Endodermal cell (in vitro differentiated cells): ENCODE measurements around the gene CNGA3. TPM values are rescaled to one million over a fixed set of nuclear protein-coding genes. Genes with fewer than 3 reads are reported as not detected.

Experiments
- DNase-seq: peaks from one replicate; pipeline ENCODE4 v3.0.0-alpha.2; 2017
- H3K27ac ChIP-seq: 2 replicates; pipeline ENCODE4 v1.5.1; 2013; ENCODE audit warnings: mild to moderate bottlenecking, low read depth, low read length, moderate library complexity
- H3K27me3 ChIP-seq: 2 replicates; pipeline ENCODE4 v1.6.1; 2013; ENCODE audit warnings: mild to moderate bottlenecking, low read length, moderate library complexity; ENCODE audit not compliant: insufficient read depth, control insufficient read depth, poor library complexity, severe bottlenecking
- H3K36me3 ChIP-seq: 2 replicates; pipeline ENCODE4 v1.7.0; 2013; ENCODE audit warnings: mild to moderate bottlenecking, low read length, moderate library complexity; ENCODE audit not compliant: control insufficient read depth, insufficient read depth
- H3K4me1 ChIP-seq: one replicate; pipeline ENCODE4 v1.7.0; 2013; ENCODE audit warnings: low read length; ENCODE audit not compliant: control insufficient read depth, insufficient read depth
- H3K4me3 ChIP-seq: 2 replicates; pipeline ENCODE4 v1.5.1; 2013; ENCODE audit warnings: mild to moderate bottlenecking, low read length, moderate library complexity
- H3K9ac ChIP-seq: 2 replicates; pipeline ENCODE4 v1.6.1; 2013; ENCODE audit warnings: mild to moderate bottlenecking, low read length, moderate library complexity; ENCODE audit not compliant: poor library complexity, severe bottlenecking; ENCODE audit errors: extremely low read depth
- H3K9me3 ChIP-seq: 2 replicates; pipeline ENCODE4 v1.6.1; 2013; ENCODE audit warnings: mild to moderate bottlenecking, low read length, moderate library complexity; ENCODE audit not compliant: control insufficient read depth
- H3K27ac Mint-ChIP-seq: 2 replicates; pipeline ENCODE4 v1.8.0; 2020; ENCODE audit warnings: mixed read lengths
- H3K27me3 Mint-ChIP-seq: 2 replicates; pipeline ENCODE4 v1.8.0; 2021; ENCODE audit warnings: mild to moderate bottlenecking, mixed read lengths; ENCODE audit not compliant: insufficient read depth
- H3K36me3 Mint-ChIP-seq: 2 replicates; pipeline ENCODE4 v1.8.0; 2020; ENCODE audit warnings: low read depth, mixed read lengths
- H3K4me1 Mint-ChIP-seq: 2 replicates; pipeline ENCODE4 v1.8.0; 2020; ENCODE audit warnings: mixed read lengths
- H3K4me3 Mint-ChIP-seq: 2 replicates; pipeline ENCODE4 v1.8.0; 2020; ENCODE audit warnings: mild to moderate bottlenecking, moderate library complexity, mixed read lengths
- H3K9me3 Mint-ChIP-seq: 2 replicates; pipeline ENCODE4 v1.8.0; 2020; ENCODE audit warnings: mild to moderate bottlenecking, mixed read lengths
- CTCF ChIP-seq: fragments of 200-600 bp; sonication (generic); conservative IDR thresholded peaks from 2 replicates; pipeline ENCODE4 v1.5.0; 2021; ENCODE audit warnings: antibody characterized with exemption, mild to moderate bottlenecking
- WGBS, 2 experiments: methylation state at CpG; one replicate each; pipeline versions ENCODE4 v1.1.5 to v1.1.7; 2013; ENCODE audit warnings: missing lambda C conversion rate in 2 of 2, mixed read lengths in 1 of 2; ENCODE audit not compliant: insufficient coverage in 1 of 2, insufficient read length in 1 of 2; 5-methylcytosine and 5-hydroxymethylcytosine counted together
- total RNA-seq, 2 donors: library from RNA; stranded (reverse); fragmentation: NEBNext Ultra II Directional in 1 of 2; extraction: Animal tissue kit (Norgen Biotek cat#: 25700) in 1 of 2; gene quantifications; 2 replicates in 1 of 2; 3 replicates in 1 of 2; pipeline ENCODE4 v1.2.1, GENCODE V29; 2021

Gene CNGA3
- total RNA-seq, 2 donors from 2014 or later = 0.33 TPM; not detected in 1

DNA sequence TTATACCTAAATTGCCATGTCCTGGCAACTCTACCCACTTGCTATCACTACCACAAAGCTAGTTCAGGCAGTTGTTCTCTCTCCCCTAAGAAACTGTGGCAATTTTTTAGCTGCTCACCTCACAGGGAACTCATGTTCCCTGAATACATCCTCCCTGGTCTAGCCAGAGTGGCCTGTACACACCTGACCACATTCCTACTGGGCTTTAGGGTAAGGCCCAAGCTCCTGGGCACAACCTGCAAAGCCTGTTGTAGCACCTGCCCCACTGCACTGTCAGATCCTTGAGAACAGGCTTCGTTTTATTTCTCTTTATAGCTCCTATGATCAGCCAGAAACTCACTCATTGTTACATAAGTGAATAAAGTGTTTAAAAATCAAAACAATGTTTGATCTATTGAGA is 21.5 kb downstream of the CNGA3 start:
- H3K27ac Mint-ChIP-seq = no peak overlapping the region
- H3K4me1 Mint-ChIP-seq = peaks cover 6% of the 10 kb centered on the region
- H3K36me3 ChIP-seq = no peaks in the 10 kb centered on the region
- no peak for DNase-seq
- TF ChIP-seq CTCF = no peak
- peaks cover 19% of the 10 kb centered on the region for H3K27me3 Mint-ChIP-seq
- H3K27ac ChIP-seq = no peak overlapping the region
- no peak overlapping the region for H3K4me3 Mint-ChIP-seq
- peaks cover 21% of the 10 kb centered on the region for H3K9me3 ChIP-seq
- H3K9ac ChIP-seq = no peak overlapping the region
- no peaks in the 10 kb centered on the region for H3K36me3 Mint-ChIP-seq
- peaks cover 20% of the 10 kb centered on the region for H3K9me3 Mint-ChIP-seq
- H3K27me3 ChIP-seq = no peaks in the 10 kb centered on the region
- H3K4me1 ChIP-seq = peaks cover 11% of the 10 kb centered on the region
- 100% methylated on average over 1 of the region's 1 CpG; no CpG with 5 or more reads in 1 of the 2 experiments for WGBS, 2 experiments
- no peak overlapping the region for H3K4me3 ChIP-seq

GRCh38 chr2:98369710-98370239 is 23.5 kb downstream of the CNGA3 start:
- Mint-ChIP-seq H3K27me3 (peaks cover 17% of the 10 kb centered on the region), H3K27ac (no peak overlapping the region), H3K9me3 (peaks cover 17% of the 10 kb centered on the region), H3K4me3 (no peak overlapping the region), H3K36me3 (no peaks in the 10 kb centered on the region), H3K4me1 (peaks cover 22% of the 10 kb centered on the region)
- Histone ChIP-seq H3K9ac (no peak overlapping the region), H3K9me3 (peaks cover 21% of the 10 kb centered on the region), H3K36me3 (no peaks in the 10 kb centered on the region), H3K4me3 (no peak overlapping the region), H3K27ac (no peak overlapping the region), H3K4me1 (peaks cover 29% of the 10 kb centered on the region), H3K27me3 (no peaks in the 10 kb centered on the region)
- TF ChIP-seq CTCF = no peak
- peak; percentile 9 for DNase-seq
- 93 to 97% methylated on average over 6 to 8 of the region's 9 CpGs for WGBS, 2 experiments

GRCh38 chr2:98372121-98372520 is 25.9 kb downstream of the CNGA3 start:
- no peak for TF ChIP-seq CTCF
- H3K4me3 ChIP-seq = no peak overlapping the region
- peaks cover 17% of the 10 kb centered on the region for H3K9me3 Mint-ChIP-seq
- H3K27me3 ChIP-seq = no peaks in the 10 kb centered on the region
- H3K27ac Mint-ChIP-seq = no peak overlapping the region
- no peak overlapping the region for H3K27ac ChIP-seq
- peaks cover 10% of the 10 kb centered on the region for H3K27me3 Mint-ChIP-seq
- H3K9ac ChIP-seq = no peak overlapping the region
- no peak overlapping the region for H3K4me3 Mint-ChIP-seq
- peaks cover 35% of the 10 kb centered on the region for H3K4me1 Mint-ChIP-seq
- H3K36me3 Mint-ChIP-seq = no peaks in the 10 kb centered on the region
- H3K4me1 ChIP-seq = peaks cover 41% of the 10 kb centered on the region
- H3K9me3 ChIP-seq = peaks cover 21% of the 10 kb centered on the region
- no peaks in the 10 kb centered on the region for H3K36me3 ChIP-seq
- peak; percentile 70 for DNase-seq
- 69 to 85% methylated on average over 2 to 4 of the region's 4 CpGs for WGBS, 2 experiments
